ENCODE data around the gene SDCCAG8. TPM values are rescaled to one million over a fixed set of nuclear protein-coding genes. Genes with fewer than 3 reads are reported as not detected.

SDCCAG8 gene
- polyA plus RNA-seq, 3 donors, result 15.6 to 23.4 (median 16.7) TPM

DNA sequence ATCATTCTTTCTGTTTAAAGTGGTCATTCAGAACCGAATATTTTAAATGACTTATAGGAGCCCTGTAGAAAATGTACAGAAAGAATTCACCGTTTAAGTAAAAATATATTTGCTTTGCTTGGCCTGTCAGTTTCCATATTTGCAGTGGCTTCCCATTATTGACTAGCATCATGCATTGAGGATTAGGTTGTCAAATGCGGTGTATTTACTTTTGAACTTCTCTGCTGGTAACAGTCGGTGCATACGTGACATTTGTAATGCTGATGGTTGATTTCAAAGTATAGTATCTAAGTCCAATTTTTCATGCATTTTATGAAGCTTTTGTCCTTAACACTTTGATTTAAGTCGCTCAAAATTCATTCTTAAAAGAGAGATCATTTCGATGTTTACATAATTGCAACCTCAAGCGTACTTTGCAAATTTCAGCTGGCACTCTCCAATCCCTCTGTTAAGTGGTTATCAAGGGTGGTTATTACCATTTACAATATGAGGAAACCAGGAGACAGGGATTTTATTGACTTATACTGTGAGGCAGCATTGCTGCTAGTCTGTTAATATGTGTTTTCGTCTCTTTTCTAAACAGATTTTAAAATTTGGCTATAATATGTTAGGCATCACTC, 201.6 kb downstream of the SDCCAG8 start:
- 88 to 96% (median 93%) methylated on average over 9 of the region's 9 CpGs for WGBS, 3 donors
- H3K27ac ChIP-seq (ENCODE audit: low read depth, low read length), result no peak overlapping the region

DNA sequence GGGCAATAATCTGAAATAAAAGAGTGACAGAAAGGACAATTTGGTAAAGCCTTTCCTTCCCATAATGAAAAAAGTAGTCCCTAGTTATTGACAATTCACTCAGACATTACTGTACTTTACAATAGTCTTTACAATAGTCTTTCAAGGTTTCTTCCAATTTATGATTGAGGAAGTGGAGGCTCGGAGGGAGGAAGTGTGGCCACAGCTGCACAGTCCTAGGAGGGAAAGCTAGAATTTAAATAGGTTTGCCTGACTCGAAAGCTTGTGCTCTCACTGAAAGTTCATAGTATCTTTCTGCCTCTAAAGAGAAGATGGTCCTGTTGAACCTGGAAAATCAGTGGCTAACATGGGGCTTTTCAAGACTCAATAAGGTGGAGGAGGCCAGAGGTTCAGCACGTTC, 203.2 kb downstream of the SDCCAG8 start:
- 53 to 85% (median 58%) methylated on average over 3 of the region's 3 CpGs for WGBS, 3 donors
- H3K27ac ChIP-seq (ENCODE audit: low read depth, low read length), result no peak overlapping the region

DNA sequence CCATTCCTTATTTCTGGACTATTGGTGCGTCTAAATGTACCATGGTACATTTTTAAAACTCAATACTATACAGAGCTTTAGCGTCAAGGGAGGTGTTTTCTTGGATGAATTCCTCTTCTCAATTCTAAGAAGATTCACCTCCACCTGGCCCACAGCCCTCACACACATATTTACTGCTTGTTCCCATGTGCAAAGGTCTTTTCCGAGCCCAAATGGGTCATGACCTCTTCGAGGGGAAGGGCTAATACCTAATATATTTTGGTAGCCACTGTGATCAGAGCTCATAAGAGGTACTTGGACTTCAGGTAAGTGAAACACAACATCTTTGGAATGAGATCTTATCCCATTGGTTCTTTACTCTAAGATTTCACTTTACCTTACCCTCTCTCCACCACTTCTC, 205.9 kb downstream of the SDCCAG8 start:
- 93 to 96% (median 96%) methylated on average over 4 of the region's 4 CpGs for WGBS, 3 donors

DNA sequence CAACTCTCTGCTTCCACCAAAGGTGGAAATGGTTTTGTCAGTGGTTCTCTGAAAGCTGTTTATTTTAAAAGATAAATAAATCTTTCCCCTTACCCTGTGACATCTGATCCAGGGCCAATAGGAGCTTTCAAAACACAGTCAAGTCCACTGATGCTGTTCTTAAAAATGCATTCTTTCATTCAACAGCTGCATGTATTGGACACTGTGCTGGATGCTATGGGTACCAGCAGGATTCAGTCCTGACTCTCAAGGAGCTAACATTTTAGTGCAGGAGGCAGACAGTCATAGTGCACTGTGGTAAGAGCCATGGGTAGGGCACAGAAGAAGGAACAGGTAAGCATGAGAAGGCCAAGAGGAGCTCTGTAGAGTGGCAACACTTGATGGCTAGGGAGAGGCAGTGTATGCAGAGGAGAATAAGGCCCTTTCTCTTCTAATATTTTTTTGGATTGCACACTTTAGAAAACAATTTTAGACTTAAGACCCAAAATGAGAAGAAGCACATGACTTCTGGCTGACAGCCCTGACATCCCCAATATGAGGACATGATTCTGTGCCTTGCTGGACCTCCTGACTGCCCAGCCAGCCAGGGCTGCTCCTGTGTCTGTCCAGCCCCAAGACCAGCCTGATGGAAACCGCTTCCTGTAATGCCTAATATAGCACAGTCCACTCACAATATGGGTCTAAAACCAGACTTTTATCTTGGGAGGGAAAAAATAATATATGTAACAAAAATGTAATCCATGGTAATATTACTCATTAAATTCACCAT, 207.3 kb downstream of the SDCCAG8 start:
- 87 to 94% (median 91%) methylated on average over 1 of the region's 1 CpG for WGBS, 3 donors
- H3K27ac ChIP-seq (ENCODE audit: low read depth, low read length), result no peak overlapping the region

More for the DNA sequence above, 205.9 kb downstream of the SDCCAG8 start:
- no peak overlapping the region for H3K27ac ChIP-seq (ENCODE audit: low read depth, low read length)

DNA sequence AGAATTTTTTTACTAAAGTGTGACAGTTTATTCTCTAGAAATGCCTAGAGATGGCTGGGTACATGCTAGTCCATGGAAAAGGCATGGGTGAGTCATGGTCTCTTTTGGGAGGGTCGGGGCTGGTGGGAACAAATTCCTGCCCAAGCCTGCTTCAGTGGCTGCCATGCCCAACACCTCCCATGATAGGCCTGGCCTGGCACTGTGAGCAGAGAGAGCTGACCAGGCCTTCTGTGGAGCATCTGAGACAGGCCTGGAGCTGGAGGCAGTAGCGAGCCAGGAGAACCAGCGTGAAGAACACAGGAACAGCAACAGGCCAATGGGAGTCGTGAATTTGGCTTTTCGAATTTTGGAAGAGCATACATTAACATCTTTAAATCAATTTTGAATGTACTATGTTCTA, 209.2 kb downstream of the SDCCAG8 start:
- 96 to 98% (median 97%) methylated on average over 5 of the region's 5 CpGs for WGBS, 3 donors

DNA sequence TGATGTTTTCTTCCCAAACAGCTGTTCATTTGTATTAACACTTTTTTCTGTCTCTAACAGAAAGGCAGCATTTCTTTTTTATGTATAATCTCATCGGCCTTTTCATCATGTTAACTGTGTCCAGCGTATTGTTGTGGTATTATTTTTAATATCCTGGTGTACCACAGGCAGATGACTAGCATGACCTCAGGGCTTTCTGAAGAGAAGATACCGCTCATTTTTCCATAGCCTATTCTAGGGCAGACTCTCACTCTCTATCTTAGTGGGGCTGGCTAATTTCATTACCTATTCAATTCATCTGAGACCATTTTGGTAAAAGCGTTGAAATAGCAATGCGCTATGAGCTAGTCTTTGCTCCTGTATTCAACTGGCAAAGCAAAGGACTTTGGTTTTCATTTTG, 209.9 kb downstream of the SDCCAG8 start:
- WGBS, 3 donors, result 77 to 88% (median 85%) methylated on average over 5 of the region's 5 CpGs

More for the DNA sequence above, 209.2 kb downstream of the SDCCAG8 start:
- no peak overlapping the region for H3K27ac ChIP-seq (ENCODE audit: low read depth, low read length)

DNA sequence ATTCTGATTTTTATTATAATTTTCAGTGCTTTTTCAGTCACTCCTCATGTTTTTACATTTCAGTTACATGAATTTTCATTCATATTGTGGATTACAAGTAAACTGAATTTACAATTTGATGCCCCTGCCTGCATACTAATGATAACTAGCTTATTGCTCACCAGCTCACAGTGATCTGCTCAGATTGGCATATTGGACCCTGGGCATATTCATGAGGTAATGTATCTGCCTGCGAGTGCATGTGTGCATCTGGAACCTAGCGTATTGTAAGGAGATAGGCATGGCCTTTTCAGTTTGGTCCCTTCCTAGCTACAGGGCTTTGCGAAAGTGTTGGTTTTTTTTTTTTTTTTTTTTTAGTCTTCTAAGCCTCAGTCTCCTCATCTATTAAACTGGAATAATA, 213.7 kb downstream of the SDCCAG8 start:
- H3K27ac ChIP-seq (ENCODE audit: low read depth, low read length), result no peak overlapping the region
- WGBS, 3 donors, result 95 to 97% (median 96%) methylated on average over 3 of the region's 3 CpGs

More for the DNA sequence above, 209.9 kb downstream of the SDCCAG8 start:
- no peak overlapping the region for H3K27ac ChIP-seq (ENCODE audit: low read depth, low read length)

DNA sequence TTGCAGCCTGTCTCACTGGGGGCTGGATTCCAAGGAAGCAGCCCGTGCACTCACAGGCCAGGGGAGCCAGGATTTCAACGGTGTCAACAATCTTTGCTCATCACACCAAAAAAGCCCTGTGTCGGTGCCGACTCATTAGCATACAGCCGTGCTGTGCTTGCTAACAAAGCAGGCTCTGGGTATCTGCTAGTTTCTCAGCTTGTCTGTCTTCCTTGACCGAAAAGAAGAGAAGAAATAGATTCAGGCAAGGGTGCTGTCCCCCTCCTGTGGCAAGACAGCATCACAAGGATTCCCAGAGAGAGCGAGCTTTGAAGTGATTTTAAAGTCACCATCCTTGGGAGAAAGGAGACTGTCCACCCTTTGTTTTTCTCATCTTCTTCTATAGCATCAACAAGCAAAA, 214.7 kb downstream of the SDCCAG8 start:
- H3K27ac ChIP-seq (ENCODE audit: low read depth, low read length), result no peak overlapping the region
- 88 to 89% (median 89%) methylated on average over 7 of the region's 7 CpGs for WGBS, 3 donors

DNA sequence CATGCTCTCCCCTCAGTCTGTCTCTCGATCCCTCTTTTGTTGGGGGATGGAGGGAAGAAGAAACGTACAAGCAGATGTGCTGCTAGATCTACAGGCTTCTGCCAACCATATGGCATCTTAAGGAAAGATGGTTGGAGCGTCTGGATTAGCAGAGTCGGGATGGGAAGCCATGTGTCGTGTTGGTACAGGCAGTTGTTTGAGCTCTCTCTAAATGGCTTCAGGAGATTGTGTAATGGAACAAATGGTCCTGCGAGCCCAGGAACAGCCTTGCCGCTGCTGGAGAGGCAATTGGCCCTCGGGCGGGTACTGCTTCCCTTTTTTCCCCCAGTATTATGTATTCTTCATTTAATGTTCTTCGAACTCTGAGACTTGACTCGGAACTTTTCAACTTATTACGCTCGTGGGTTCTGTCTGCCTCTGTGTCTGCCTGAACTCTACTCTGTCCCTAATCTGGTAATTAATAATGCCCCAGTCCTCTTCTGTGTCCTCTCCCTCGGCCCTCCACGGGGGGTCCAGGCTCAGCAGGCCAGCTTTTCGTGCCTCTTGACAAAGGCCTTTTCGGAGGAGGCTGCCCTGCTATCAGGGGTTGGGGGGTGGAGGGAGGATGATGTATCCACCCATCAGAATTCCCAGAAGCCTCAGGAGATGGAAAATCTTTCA, 215.3 kb downstream of the SDCCAG8 start:
- no peak overlapping the region for H3K27ac ChIP-seq (ENCODE audit: low read depth, low read length)
- WGBS, 3 donors, result 66 to 92% (median 75%) methylated on average over 17 of the region's 17 CpGs

DNA sequence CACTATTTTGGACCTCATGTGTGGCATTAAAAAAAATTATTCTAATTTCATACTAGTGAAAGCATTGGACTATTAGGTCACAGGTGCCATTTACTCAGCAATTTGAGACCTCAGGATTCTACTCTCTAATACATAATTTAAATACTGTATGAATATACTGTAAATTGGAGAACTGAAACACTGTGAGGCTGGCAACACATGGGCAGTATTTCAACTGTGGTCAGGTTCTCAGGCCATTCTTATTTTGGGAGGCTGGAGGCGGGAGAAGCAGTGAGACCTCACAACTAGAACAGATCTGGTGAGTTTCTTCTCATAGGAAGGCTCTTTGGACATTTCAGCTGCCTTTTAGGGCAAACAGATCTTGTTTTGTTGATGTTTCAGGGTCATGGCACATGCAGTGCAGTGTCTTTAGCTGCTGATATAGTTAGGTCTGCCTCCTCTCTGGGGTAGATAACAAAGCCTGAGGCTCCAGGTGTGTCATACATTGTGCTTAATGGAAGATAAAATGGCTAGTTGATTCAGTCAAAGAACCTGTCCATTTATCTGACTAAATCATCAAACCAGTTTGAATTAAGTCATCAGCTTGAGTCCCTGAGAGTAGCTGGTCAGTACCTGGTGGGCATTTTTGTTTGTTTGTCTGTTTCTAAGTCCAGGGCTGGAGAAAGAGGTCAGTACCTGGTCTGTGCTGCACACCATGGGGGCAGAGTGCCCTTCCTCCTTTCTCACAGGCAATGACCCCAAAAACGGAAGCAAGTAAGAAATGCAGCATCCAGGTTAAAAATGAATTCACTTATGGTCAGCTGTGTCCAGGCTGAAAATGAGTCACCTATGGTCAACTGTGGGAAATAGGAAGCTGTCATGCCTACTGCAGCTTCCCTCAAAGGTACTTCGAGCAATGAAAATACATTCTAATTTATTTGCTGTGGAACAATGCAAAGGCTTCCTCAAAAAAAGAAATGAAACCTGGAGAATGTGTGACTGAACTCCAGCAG, 216.2 kb downstream of the SDCCAG8 start:
- no peak overlapping the region for H3K27ac ChIP-seq (ENCODE audit: low read depth, low read length)
- WGBS, 3 donors, result 53 to 88% (median 60%) methylated on average over 3 of the region's 3 CpGs

DNA sequence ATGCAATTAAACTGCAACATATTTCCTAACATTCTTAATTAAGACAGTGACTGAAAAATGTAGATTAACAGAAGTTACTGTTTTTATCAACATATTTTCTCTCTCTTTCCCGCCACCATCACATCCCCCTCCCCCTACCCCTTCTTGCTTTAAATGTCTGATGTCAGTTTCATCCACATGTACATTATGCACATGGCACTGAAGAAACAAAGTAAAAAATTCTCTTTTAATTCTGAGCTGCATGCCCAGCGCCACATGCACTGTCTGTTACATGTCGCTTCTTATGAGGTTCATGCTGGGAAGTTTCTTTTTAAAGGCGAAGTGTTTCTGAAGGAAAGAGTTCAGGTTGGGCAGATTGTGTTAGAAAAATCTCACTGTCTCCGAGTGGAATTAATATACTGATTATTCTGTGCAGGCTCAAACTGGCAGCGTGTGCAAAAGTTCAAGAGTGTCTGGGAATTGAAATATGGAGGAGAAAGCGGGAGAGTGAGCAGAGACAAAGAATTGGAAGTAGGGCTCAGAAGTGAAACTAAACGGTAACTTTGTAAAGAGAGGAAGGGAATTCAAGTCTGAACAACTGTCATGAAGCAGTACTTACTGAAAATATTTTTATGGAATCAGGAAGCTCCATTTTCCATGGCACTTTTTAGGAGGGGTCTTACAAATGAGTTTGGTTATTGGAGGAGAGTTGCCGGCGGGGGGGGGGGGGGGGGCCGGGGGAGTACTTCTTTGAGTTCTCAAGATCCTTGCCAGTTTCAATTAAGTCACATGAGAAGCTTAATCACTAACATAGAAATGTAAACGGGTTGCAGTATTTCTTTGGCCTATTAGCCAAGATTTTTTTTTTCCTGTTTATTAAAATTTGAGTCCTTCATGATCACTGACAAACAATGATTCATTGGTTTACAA, 217.6 kb downstream of the SDCCAG8 start:
- H3K27ac ChIP-seq (ENCODE audit: low read depth, low read length), result no peak overlapping the region
- WGBS, 3 donors, result 12 to 48% (median 18%) methylated on average over 10 to 12 of the region's 12 CpGs

DNA sequence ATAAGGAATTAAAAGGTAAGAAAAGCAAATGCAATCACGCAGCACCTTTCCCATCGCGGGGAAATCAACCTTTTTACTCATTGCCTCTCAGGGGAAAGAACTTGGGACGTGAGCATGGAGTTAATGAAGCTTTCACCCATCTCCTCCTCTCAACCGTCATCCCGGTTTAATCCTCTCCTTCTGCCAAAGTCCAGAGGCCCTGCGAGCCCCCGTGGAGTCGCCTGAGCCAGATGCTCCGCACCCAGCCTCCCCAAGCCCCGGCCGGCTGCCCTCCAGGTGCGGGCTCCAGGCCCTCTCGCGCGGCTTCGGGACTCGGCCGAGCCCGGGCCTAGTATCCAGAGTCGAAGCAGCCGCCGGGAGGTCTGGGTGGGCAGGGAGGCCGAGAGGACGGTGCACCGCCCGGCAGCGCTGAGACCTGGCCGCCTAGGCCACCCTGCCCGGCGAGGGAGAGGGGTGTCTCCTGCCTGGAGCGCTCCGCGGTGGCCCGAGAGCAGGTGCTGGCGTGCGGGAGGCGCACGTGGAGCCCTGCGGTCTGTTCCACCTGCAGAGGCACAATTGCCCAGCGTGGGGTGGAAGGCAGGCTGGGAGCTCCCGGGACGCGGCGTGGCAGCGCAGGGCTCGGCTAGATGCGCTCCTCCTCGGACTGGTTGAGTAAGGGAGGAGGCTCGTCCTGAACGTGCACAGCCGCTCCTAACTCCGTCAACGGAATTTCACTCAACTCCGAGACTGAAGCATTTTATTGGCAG, 218.5 kb downstream of the SDCCAG8 start:
- 79 to 87% (median 83%) methylated on average over 53 to 55 of the region's 55 CpGs for WGBS, 3 donors
- H3K27ac ChIP-seq (ENCODE audit: low read depth, low read length), result no peak overlapping the region

DNA sequence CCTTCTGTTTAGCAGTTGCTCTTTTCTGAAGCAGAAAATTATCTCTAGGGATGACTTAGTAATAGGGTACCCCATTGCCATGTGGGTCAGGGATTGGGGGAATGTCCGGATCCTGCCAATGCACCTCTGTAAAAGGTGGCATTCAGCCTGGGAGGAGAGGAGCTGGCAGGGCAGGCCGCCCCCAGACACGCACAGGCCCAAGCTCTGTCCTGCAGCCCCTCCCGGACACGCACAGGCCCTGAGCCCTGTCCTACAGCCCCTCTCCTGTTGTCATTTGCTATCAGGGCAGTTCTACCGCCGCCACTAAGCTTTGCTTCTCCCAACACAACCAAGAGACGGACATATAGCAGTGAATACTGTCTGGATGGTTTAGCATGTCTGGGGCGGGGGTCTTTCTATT, 219.1 kb downstream of the SDCCAG8 start:
- 95 to 98% (median 96%) methylated on average over 9 of the region's 9 CpGs for WGBS, 3 donors
- H3K27ac ChIP-seq (ENCODE audit: low read depth, low read length), result no peak overlapping the region

DNA sequence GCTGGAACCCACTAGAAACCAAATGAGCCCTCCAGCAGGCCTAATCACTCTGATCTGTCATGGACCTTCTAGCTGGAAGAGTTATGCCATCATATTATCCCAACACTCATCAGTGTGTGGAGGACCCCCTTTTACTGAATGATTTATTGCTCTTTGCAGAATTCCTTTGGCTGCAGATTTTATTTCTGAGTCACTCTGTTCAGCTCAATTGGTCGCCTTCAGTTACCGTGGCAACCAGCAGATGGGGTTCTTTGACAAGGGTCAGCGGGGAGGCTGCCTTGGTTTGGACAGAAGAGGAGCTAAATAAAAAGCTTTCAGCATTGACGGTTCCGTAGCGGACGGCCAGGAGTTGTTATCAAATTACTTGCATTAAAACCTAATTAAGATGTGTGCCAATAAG, 220.1 kb downstream of the SDCCAG8 start:
- no peak overlapping the region for H3K27ac ChIP-seq (ENCODE audit: low read depth, low read length)
- 84 to 87% (median 86%) methylated on average over 7 of the region's 7 CpGs for WGBS, 3 donors

DNA sequence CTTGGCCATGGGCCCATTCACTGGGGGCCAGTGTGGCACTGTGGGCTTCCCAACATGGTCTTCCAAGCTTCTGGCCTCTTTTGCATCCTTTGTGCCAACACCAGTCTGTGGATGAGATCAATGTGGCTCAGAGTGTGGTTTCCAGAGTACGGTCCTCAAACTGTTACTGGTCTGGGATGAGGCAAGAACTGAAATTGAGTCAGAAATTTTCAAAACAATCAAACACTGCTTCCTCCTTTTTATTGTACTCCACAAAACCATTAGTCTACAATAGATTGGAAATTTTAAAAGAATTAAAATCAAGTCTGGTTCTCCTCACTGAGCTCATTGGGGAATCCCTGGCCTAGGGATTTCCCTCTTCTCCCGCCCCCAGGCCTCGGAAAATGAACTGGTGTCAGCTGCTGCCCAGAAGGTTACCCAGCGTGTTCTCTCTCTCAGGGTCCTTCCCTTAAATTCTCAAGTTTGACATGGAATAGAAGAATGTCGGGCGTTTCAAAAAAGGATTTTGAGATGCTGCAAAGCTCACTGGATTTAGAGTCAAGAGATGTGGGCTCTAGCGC, 222.0 kb downstream of the SDCCAG8 start:
- WGBS, 3 donors, result 84 to 93% (median 86%) methylated on average over 7 of the region's 7 CpGs
- no peak overlapping the region for H3K27ac ChIP-seq (ENCODE audit: low read depth, low read length)

DNA sequence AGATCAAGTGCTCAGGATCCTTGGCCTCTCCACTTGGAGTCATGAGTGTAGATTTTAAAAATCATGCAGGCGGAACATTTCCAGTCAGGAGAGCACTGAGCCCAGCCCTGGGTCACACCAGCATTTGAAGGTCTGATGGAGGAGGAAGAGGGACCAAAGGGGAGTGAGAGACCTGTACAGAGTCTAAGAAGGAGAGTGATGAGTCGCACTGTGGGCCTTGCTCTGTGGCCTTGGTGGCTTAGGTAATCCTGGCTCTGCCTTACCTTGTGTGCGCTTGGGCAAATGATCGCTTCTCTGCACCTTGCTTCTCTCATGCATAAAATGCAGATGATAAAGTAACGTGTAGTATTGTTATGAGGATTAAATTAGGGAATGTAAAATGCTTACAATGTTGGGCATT, 225.3 kb downstream of the SDCCAG8 start:
- 97 to 99% (median 98%) methylated on average over 5 of the region's 5 CpGs for WGBS, 3 donors
- H3K27ac ChIP-seq (ENCODE audit: low read depth, low read length), result no peak overlapping the region
